Stimulated activated CD8-positive, alpha-beta memory T cell treated with anti-CD3 and anti-CD28 coated beads, Interleukin-12 subunit alpha, Interleukin-12 subunit beta, amount 100 ng/mL, for 1 hour (primary cell): ENCODE results near the gene ACOT8.
"Not testable (repeated sequence)": the region's sequence is repeated elsewhere in the genome, so short reads cannot be mapped to it uniquely, and the experiment has no call there.

ENCODE experiments used
- DNase-seq: peaks from one replicate; pipeline ENCODE4 v3.0.0-alpha.2; 2020; ENCODE audit warnings: low read depth

Gene ACOT8

DNA sequence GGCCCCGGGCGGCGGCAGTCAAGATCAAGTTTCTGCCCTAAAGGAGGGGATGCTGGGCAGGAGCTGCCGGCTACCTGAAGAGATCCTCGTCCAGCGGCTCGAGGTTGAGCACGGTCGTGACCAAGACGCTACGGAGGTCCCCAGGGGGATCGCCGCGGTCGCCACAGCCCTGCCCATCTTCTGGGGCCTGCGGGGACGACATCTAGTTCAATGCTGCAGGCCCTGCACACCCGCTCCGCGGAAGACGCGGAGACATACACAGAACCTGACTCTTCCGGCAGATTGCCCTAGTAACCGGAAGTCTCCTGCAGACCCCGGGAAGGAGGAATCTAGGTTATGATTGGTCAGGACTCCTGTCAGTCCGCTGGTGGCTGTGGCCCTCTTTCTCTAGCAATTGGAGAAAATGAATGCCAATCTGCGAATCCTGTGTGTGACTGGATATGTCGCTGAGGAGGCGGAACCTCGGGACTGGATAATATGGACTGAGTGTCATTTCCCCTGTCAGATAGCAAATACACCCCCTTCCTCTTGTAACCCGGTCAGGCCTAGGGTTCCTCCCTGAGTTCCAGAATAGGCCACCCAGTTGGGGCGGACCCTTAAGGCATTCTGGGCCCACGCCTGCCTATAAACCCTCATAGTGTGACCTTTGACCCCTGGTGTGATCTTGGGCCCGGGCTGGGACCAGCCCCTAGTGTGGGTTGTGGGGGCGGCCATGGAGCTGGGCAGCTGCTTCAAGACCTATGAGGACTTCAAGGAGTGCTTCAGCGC lies at the start of gene ACOT8, which contains the start of gene ZSWIM3:
TSS of gene ACOT8 (minus strand) at position 279 of the 768 bp plus-strand sequence. CDS start at position 202, 77 bp downstream.
TSS of gene ZSWIM3 (plus strand) at position 501 of the 768 bp plus-strand sequence. CDS start at position 713, 212 bp downstream.
- peak; percentile 90 for DNase-seq

DNA sequence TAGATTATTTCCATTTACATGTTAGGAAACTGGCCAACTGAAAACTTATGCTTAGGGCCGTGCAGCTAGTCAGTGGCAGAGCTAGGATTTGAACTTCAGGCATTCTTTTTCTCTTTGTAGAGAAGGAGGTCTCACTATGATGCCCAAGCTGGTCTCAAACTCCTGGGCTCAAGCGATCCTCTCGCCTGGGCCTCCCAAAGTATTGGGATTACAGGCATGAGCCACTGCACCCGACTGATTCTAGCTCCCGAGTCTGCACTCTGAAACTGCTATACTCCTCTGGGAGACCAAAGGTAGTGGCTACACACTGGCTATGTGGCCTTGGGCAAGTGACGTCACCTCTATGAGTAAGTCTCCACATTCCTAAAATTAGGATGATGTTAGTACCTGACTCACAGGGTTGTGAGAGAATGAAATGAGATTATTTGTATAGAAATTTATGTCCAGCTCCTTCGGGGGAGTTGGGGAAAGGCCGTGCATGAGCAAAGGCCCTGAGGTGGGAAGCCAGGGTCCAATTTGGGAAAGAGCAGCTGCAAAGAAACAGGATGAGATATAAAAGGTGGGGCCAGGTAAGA lies 48.4 kb upstream of the ACOT8 start:
- no peak for DNase-seq

DNA sequence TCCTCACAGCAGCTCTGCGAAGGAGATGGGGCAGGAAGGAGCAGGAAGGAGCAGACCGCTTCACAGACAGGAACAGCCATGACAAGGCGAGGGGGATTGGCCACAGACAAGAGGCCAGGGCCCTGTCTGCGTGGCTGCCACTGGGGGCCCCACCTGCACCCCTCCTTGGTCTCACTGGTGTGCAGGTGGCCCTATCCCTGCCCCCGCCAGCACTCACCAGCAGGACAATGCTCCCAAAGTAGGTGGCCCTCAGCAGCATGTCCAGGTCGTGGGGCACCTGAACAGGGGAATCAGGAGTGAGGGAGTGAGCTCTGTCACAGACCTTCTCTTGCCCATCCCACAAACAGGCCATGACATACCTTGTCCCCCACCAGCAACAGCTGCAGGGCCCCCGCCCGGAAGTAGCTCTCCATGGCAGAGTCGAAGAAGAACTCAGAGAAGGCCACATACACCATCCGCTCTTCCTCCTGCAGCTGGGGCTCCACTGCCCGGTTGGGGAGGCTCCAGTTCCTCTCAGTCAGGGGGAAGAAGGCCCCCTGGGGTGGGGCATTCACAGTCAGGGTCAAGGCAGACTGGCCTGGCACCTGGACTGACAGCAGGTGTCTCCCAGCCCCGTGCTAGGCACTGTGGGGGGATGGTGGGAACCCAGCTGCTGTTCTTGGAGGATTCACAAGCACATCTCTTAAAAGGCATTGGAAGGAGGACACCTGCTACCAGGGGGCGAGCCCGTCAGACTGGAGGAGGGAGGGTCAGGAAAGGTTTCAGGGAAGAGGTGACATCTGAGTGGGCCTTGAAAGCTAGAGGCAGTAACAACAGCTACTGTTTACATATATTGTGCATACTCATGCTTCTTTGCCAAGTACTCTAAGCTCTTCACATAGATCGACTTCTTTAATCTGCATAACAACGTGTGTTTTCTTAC lies 47.7 kb upstream of the ACOT8 start:
- no peak for DNase-seq

DNA sequence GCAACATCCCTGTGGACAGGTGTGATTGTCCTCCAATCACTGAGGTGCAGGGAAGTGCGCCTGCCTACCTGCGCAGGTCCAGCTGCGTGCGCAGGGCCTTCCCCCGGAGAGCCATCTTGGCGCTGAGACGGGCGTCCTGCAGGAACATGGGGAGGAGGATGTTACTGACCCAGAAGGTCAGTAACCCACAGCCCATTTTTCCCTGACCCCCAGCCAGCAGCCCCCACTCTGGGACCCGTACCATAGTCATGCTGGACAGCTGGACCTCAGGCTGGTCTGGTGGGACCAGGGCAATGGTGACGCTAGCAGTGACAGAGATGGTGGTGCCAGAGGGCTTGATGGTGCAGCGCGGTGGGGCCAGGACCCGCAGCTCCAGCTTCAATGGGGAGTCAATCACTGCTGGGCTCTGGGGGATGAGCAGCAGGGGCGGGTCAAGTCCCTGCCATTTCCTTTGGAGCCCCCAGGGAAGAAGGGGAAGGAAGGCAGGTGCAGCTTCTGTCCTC lies 45.1 kb upstream of the ACOT8 start:
- no peak for DNase-seq

DNA sequence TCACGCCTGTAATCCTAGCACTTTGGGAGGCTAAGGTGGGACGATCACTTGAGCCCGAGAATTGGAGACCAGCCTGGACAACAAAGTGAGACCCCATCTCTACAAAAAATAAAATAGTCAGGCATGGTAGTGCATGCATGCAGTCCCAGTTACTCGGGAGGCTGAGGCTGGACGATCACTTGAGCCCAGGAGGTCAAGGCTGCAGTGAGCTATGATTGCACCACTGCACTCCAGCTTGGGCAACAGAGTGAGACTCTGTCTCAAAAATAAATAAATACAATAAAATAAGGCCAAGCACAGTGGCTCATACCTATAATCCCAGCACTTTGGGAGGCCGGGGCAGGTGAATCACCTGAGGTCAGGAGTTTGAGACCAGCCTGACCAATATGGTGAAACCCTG lies 44.1 kb upstream of the ACOT8 start:
- DNase-seq: not testable (repeated sequence)

DNA sequence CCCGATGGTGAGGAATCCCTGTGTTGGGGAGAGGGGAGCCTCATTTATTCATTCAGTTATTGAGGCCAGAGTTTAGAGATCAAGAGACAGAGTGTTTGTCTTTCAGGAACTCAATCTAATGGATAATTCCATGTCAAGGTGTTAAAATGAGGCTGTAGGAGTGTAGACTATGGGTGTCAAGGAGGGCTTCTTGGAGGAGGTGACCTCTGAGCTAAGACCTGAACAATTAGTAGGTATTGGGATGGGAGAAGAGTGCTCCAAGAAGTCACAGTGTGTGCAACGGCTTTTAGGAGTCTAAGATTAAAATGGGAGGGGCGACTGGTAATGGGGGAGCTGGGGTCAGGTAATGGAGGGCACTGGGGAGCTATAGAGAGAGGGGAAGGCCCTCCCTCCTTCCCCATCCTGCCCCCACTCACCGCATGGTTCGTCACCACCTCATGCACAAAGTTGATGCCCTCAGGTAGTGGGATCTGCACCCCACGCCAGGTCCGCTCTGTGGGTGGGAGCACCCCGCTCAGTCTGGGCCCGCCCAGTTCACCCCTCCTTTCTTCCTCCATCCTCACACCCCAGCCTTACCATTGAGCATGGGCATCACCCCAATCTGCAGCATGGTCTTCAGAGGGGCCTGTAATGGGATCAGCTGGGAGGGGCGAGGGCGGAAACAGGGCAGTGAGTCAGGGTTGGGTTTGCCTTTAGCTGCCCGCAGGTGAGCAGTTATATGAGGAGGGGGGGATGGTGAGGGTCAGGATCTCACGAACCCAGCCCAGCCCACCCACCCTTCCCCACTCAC lies 42.0 kb upstream of the ACOT8 start:
- DNase-seq: no peak

DNA sequence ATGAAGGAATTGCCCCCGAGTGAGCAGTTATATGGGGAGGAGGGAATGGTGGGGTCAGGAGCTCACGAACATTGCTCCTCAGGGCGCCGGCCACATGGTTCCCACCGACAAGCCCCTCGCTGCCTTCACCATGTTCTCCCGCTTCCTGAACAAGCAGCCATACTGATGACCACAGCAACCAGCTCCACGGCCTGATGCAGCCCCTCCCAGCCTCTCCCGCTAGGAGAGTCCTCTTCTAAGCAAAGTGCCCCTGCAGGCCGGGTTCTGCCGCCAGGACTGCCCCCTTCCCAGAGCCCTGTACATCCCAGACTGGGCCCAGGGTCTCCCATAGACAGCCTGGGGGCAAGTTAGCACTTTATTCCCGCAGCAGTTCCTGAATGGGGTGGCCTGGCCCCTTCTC lies 41.1 kb upstream of the ACOT8 start:
- DNase-seq: no peak

DNA sequence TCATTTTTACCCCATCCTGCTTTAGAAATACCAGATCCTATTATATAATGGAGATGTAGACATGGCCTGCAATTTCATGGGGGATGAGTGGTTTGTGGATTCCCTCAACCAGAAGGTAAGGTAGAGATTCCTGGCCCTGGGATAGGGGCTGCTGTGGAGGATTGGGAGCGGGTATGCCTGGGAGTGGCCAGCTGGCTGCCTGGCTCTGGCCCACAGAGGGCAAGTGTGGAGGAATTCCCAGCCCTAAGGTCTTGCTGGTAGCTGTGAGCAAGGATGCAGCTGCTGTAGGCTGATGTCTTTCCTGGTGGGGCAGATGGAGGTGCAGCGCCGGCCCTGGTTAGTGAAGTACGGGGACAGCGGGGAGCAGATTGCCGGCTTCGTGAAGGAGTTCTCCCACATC lies 40.5 kb upstream of the ACOT8 start:
- no peak for DNase-seq

DNA sequence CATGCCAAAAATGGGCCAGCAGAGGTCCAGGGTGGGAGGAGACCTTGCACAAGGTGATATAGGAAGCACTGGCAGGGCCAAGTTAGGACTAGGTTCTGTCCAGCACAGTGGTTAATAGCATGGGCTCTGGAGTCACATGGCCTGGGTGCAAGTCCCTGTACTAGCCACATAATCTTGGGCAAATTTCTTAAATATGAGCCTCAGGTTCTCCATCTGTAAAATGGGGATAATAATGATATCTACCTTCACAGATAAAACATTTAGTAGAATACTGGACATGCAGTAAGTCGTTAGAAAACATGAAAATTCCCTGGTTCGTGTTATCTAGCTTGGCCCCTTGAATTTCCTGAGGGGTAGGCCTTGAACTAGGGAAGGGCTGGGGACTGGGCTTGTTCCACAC lies 40.1 kb upstream of the ACOT8 start:
- no peak for DNase-seq

DNA sequence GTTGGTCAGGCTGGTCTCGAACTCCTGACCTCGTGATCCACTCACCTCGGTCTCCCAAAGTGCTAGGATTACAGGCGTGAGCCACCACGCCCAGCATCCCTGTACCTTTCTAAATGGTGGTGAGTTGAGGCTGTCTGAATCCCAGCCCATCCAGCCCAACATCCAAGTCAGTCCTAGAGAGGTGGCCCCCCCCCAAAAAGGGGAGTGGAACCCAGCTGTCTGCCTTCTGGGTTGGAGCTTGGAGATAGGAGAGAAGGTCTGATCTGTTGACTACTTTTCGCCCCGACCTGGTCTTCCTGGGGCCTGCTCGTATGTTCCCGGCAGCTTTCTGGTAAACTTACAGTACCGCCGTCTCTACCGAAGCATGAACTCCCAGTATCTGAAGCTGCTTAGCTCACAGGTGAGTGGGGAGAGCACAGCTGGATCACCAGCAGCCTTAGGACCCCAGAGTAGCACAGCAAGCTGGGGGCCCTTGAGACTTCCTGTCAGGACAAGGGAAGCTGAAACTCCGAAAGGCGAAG lies 39.5 kb upstream of the ACOT8 start:
- DNase-seq: no peak

DNA sequence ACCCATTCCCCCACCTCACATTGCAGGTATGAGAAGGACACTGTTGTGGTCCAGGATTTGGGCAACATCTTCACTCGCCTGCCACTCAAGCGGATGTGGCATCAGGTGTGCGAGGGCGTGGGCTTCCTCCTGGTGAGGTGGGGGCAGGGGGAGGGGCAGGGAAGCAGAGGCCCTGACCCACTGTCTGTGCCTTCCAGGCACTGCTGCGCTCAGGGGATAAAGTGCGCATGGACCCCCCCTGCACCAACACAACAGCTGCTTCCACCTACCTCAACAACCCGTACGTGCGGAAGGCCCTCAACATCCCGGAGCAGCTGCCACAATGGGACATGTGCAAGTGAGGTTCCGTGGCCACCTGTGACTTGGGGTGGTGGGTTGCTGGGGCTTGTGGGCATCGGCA lies 37.6 kb upstream of the ACOT8 start:
- no peak for DNase-seq

DNA sequence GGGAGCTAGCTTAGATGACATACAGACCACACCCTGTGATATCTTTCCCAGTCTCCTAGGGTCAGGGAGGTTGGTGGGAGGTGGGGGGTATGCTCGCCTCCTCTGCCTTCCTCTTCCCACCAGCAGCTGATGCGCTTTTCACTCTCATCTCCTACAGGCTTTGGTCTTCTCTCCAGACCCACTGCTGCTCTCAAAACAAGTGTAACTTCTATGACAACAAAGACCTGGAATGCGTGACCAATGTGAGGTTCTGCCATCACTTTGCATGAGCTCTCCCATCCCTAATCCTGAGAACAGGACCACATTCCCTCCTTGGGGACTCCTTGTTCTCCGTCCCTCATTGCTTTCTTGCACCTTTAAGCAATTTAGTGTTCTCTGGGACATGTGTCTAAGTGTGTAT lies 36.6 kb upstream of the ACOT8 start:
- no peak for DNase-seq

DNA sequence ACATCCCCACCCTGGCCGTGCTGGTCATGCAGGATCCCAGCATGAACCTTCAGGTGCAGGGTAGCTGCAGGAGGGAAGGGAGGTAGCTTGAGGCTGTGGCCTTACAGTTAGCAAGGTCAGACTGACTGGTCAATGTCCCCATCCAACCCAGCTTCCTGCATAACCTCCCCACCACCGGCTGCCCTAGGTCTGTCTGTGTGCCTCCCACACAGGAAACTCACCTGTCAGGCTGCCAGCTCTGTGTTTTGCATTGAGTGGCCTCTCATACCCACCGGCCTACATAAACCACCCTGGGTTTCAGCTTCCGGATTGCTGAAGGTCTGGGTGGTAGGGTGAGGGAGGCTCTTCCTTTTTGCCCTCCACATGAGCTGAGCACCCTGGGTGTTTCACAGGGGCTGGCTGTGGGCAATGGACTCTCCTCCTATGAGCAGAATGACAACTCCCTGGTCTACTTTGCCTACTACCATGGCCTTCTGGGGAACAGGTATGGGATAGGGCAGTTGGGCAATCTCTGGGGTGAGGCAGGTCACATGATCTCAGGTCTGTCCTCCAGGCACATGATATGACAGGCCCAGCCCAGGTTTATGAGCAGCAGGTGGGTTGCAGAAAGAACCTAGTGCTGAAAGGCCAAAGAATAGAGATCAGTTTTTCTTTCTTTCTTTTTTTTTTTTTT lies 35.8 kb upstream of the ACOT8 start:
- DNase-seq: no peak

DNA sequence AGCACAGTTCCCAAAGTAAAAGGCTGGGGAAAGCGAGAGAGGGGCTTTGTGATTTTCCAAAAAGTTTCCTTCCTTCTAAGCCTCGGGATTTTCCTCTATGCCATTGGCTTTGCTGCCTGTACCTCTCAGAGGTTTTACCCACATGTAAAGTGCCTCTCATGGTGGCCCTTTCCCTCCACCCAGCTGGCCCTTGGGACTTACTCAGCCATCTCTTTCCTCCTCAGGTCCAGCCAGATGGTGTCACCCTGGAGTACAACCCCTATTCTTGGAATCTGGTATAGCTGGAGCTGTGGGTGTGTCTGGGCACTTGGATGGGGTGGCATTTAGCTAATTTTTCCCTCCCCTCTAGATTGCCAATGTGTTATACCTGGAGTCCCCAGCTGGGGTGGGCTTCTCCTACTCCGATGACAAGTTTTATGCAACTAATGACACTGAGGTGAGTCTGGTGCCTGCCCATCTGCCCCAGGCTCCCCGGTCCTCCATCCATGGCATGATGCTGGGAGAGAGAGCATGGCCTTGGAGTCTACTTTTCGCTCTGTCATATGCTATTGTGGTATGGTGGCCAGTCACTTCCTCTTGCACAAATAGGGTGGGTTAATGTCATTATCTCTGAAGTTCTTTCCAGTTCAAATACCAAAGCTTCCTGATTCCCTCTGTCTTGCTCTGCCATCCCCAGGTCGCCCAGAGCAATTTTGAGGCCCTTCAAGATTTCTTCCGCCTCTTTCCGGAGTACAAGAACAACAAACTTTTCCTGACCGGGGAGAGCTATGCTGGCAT lies 35.0 kb upstream of the ACOT8 start:
- DNase-seq: no peak

DNA sequence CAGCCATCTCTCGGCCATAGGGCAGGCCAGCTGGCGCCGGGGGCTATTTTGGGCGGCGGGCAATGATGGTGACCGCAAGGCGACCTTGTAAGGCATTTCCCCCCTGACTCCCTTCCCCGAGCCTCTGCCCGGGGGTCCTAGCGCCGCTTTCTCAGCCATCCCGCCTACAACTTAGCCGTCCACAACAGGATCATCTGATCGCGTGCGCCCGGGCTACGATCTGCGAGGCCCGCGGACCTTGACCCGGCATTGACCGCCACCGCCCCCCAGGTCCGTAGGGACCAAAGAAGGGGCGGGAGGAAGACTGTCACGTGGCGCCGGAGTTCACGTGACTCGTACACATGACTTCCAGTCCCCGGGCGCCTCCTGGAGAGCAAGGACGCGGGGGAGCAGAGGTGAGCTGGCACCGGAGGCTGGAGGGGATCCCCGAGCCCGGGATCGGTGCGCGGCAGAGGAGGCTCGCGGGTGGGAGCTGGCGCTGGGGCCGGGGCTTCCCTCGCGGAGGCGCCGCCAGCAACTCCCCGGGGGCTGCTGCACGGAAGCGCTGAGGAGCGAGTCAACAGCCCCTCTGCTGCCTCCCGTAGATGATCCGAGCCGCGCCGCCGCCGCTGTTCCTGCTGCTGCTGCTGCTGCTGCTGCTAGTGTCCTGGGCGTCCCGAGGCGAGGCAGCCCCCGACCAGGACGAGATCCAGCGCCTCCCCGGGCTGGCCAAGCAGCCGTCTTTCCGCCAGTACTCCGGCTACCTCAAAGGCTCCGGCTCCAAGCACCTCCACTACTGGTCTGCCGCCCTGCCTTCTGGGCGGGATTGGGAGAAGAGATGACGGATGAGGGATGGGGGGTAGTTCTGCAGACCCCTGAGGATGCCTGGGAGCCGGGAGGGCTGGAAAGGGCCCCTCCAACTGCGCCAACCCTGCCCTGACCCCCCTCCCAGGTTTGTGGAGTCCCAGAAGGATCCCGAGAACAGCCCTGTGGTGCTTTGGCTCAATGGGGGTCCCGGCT lies 34.1 kb upstream of the ACOT8 start, which contains the start of the genes CTSA and NEURL2:
TSS of gene CTSA (plus strand) at position 351 of the 999 bp plus-strand sequence. CDS start at position 585, 234 bp downstream.
TSS of gene NEURL2 (minus strand) at position 224 of the 999 bp plus-strand sequence. CDS start at position 7, 217 bp downstream.
- DNase-seq: peak; percentile 78

DNA sequence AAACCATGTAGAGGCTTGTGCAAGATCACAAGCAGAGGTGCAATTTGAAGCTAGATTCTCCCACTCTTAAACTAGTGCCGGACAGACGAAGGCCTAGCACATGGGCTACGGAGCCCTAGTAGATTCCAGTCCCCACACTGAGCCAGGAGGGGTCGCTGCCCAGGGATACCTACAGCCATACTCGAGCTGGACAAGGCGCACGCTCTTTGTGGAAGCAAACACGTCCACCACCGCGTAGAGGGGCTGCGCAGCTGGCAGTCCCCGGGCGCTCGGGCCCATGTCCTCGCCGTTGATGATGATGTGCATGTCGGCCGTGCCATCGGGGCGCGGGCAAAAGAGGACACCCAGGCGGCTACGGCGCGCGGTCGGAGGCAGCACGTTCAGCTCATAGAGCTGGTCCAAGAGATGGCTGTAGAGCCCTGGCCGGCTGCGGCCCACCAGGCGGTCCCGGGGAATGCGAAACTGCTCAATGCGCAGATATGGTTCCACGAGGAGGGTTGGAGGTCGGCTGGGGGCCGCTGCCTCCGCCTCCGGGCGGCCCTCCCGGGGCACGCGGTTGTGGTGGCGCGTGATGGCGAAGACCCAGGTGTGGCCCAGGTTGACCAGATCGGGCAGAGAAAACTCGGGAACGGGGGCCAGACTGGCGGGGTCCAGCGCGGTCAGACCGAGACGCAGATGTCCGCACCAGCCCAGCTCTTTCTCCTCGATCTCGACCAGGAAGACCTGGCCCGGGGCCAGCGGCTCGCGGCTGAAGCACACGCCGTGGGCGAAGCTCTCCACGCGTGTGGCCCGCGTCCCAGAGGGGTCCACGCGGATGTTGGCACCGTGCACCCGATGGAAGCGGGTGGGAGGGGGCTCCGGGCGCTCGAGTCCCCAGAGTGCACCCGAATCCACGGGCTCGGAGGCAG lies 33.1 kb upstream of the ACOT8 start:
- DNase-seq: peak; percentile 19

DNA sequence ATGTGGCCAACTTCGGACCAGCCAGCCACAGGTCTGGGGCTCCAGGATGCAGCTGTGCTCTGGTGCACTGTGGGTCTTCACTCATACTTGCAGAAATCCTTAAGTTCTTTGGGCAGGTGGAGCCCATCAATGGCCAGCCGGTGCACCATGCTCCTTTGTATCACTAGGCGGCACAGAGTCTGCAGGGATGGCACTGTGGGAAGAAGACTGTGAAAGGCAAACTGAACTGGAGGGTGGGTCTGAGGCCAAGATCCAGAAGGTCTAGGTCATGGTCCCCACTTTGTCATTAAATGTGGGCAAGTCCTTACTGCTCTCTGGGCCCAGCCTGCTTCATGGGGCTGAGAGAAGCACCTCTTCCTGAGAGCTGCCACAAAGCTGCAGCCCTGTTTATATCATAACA lies 31.5 kb upstream of the ACOT8 start:
- DNase-seq: no peak
